Skeletal muscle tissue (tissue), 4 donors: ENCODE measurements around the gene RANBP3. TPM values are rescaled to one million over a fixed set of nuclear protein-coding genes. Genes with fewer than 3 reads are reported as not detected.

Experiments
- H3K27ac ChIP-seq: one replicate; pipeline ENCODE4 v1.7.0; 2013; ENCODE audit warnings: mild to moderate bottlenecking, low read depth, low read length, inconsistent platforms
- H3K27me3 ChIP-seq, 3 donors: one replicate each; pipeline ENCODE4 v1.7.0; 2013; ENCODE audit warnings: low read length in 3 of 3; ENCODE audit not compliant: control insufficient read depth in 3 of 3, insufficient read depth in 3 of 3
- H3K36me3 ChIP-seq, 3 donors: one replicate each; pipeline ENCODE4 v1.7.0; 2013; ENCODE audit warnings: low read length in 3 of 3; ENCODE audit not compliant: control insufficient read depth in 3 of 3, insufficient read depth in 3 of 3
- H3K4me1 ChIP-seq, 3 donors: one replicate each; pipeline ENCODE4 v1.7.0; 2013; ENCODE audit warnings: low read length in 3 of 3, mild to moderate bottlenecking in 3 of 3; ENCODE audit not compliant: control insufficient read depth in 3 of 3, insufficient read depth in 3 of 3
- H3K4me3 ChIP-seq, 3 donors: one replicate each; pipeline ENCODE4 v1.7.0; 2013; ENCODE audit warnings: low read length in 3 of 3
- H3K9ac ChIP-seq, 3 donors: one replicate each; pipeline ENCODE4 v1.7.0; 2013; ENCODE audit warnings: low read length in 3 of 3, mild to moderate bottlenecking in 3 of 3, moderate library complexity in 2 of 3, low read depth in 1 of 3
- H3K9me3 ChIP-seq, 3 donors: one replicate each; pipeline ENCODE4 v1.7.0; 2013; ENCODE audit warnings: low read length in 3 of 3; ENCODE audit not compliant: control insufficient read depth in 3 of 3
- total RNA-seq: library from RNA; depleted of rRNA; stranded (reverse); fragments of >200 nt; gene quantifications from one replicate; pipeline ENCODE4 v1.2.3, GENCODE V29; 2014
- donor health status: Osteomylitis.

RANBP3 gene
- total RNA-seq, 1 donor from 2014 or later = 26.6 TPM

DNA sequence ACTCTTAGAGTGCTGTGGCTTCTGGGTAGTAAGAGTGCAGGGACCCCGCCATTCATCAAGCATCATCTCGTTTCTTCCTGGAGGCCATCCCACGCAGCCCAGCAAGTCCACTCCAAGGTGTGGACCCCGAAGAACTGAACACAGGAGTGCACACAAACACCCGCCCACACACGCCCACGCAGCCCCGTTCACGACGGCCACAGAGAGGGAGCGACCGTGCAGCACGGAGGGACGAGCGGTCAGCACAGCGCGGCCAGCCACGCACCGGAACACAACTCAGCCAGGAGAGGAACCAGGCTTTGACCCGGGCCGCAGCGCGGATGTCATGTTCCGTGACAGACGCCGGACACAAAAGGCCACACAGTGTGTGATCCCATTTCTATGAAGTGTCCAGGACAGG, 18.2 kb upstream of the RANBP3 start:
- H3K27ac ChIP-seq = no peak overlapping the region
- H3K9me3 ChIP-seq = no peaks in the 10 kb centered on the region
- no peak overlapping the region for H3K4me3 ChIP-seq
- H3K36me3 ChIP-seq = peaks cover 0 to 7% (median 0%) of the 10 kb centered on the region in 3 donors
- no peak overlapping the region for H3K9ac ChIP-seq
- no peaks in the 10 kb centered on the region for H3K27me3 ChIP-seq
- H3K4me1 ChIP-seq = peaks cover 0 to 7% (median 4%) of the 10 kb centered on the region in 3 donors

GRCh38 chr19:5995606-5996005, 17.7 kb upstream of the RANBP3 start:
- Histone ChIP-seq H3K4me1 (peaks cover 0 to 7% (median 4%) of the 10 kb centered on the region in 3 donors), H3K4me3 (no peak overlapping the region), H3K27ac (no peak overlapping the region), H3K9ac (no peak overlapping the region), H3K9me3 (no peaks in the 10 kb centered on the region), H3K27me3 (no peaks in the 10 kb centered on the region), H3K36me3 (peaks cover 0 to 3% (median 0%) of the 10 kb centered on the region in 3 donors)

DNA sequence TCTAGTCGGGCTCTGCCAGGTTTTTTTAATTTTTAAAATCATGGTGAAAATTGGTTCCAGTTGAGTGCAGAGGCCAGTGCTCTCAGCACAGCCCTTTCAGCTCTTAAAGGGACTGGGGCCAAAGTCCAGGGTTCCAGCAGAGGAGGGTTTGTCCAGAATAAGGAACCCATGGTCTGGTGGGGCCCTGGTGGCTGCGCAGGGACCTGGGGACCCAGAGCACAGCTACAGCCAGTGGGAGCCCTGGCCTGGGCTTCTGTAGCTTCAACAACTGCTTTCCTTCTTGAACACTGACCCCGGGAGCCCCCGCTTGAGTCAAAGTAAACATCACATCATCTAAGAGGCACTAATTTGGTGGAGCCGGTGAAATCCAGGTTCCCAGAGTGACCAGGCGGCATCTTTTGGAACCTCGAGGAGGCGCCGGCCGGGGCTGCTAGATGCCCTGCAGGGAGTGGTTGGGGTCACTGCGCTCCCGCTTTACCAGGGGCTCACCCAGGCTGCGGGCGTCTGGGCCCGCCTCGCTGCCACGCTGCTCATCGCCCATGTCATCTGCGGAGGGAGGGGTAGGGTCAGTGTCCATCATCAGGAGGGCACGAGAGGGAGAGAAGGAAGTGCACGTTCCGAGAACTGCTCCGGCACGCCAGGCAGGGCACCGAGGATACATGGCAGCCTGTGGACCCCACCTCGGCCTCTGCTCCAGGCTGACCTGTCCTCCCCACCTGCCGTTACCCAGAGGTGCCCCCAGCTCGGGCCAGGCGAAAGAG, 16.6 kb upstream of the RANBP3 start:
- Histone ChIP-seq H3K27ac (no peak overlapping the region), H3K9ac (no peak overlapping the region), H3K4me1 (peaks cover 0 to 7% (median 4%) of the 10 kb centered on the region in 3 donors), H3K27me3 (no peaks in the 10 kb centered on the region), H3K36me3 (peaks cover 0 to 3% (median 0%) of the 10 kb centered on the region in 3 donors), H3K4me3 (no peak overlapping the region), H3K9me3 (no peaks in the 10 kb centered on the region)

DNA sequence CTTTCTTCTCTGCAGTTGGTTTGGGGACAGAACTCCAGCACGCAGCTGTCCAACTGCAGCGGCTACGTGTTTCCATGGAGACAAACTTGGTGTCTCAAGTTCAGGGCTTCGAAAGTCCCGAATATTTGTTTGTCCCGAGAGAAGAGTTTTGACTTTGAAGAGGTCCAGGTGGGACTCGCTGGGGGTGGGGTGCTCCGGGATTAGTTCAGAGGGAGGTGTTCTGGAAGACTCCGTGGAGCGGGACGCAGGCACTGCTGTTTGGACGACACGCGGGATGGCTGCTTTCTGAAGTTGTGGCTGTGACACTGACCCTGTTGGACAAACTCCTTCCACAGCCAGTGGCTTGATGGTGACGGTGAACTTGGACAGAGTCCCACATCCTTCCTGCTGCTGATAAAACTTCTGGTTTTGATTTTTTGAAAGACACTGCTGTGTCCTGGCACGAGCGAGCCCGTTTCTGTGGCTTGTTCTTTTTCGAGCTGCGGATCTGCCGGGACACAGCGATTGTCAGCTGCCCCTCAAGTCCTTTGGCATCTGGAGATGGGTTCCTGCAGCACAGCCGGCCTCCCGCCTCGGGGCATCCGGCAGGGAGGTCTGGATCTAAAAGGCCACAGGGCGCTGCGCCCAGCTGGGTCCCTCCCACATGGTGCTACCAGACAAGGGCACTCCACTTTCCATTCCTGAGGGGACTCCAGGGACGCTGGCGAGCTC, 15.9 kb upstream of the RANBP3 start:
- no peak overlapping the region for H3K4me3 ChIP-seq
- H3K9ac ChIP-seq = no peak overlapping the region
- no peaks in the 10 kb centered on the region for H3K27me3 ChIP-seq
- H3K4me1 ChIP-seq = peaks cover 0 to 7% (median 4%) of the 10 kb centered on the region in 3 donors
- H3K36me3 ChIP-seq = peaks cover 0 to 2% (median 0%) of the 10 kb centered on the region in 3 donors
- no peak overlapping the region for H3K27ac ChIP-seq
- no peaks in the 10 kb centered on the region for H3K9me3 ChIP-seq

DNA sequence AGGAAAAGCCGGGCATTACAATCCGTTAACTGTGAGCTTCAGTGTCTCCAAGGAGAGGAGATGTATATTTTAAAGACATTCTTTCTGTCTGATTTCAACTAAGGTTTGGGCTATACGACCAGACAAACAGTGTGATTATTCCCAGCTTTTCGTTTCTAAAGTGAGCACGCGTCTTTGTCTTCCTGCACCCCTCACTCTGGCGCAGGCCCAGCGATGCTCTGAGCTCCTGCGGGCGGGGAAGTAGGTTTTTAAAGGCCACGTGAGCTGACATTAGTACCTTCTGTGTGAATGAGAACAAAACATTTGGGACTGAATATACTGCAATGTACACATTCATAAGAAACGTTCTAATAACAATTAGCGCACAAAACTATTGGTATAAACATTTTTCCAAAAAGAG, 15.3 kb upstream of the RANBP3 start:
- H3K27ac ChIP-seq = no peak overlapping the region
- H3K9me3 ChIP-seq = no peaks in the 10 kb centered on the region
- no peak overlapping the region for H3K9ac ChIP-seq
- peaks cover 0 to 7% (median 4%) of the 10 kb centered on the region in 3 donors for H3K4me1 ChIP-seq
- no peaks in the 10 kb centered on the region for H3K36me3 ChIP-seq
- no peak overlapping the region for H3K4me3 ChIP-seq
- peaks cover 0 to 3% (median 0%) of the 10 kb centered on the region in 3 donors for H3K27me3 ChIP-seq

- Histone ChIP-seq H3K9ac (no peak overlapping the region), H3K9me3 (no peaks in the 10 kb centered on the region), H3K4me3 (no peak overlapping the region), H3K27me3 (peaks cover 0 to 3% (median 0%) of the 10 kb centered on the region in 3 donors), H3K27ac (no peak overlapping the region), H3K36me3 (no peaks in the 10 kb centered on the region), H3K4me1 (peaks cover under 1 to 9% (median 4%) of the 10 kb centered on the region in 3 donors)
These were observed 14.8 kb upstream of the RANBP3 start for GRCh38 chr19:5992756-5993155.

- Histone ChIP-seq H3K4me1 (peaks cover 4 to 14% (median 8%) of the 10 kb centered on the region in 3 donors), H3K27me3 (peaks cover 0 to 3% (median 0%) of the 10 kb centered on the region in 3 donors), H3K27ac (no peak overlapping the region), H3K4me3 (no peak overlapping the region), H3K36me3 (no peaks in the 10 kb centered on the region), H3K9ac (no peak overlapping the region), H3K9me3 (no peaks in the 10 kb centered on the region)
These were observed 13.4 kb upstream of the RANBP3 start for GRCh38 chr19:5991244-5991838.

DNA sequence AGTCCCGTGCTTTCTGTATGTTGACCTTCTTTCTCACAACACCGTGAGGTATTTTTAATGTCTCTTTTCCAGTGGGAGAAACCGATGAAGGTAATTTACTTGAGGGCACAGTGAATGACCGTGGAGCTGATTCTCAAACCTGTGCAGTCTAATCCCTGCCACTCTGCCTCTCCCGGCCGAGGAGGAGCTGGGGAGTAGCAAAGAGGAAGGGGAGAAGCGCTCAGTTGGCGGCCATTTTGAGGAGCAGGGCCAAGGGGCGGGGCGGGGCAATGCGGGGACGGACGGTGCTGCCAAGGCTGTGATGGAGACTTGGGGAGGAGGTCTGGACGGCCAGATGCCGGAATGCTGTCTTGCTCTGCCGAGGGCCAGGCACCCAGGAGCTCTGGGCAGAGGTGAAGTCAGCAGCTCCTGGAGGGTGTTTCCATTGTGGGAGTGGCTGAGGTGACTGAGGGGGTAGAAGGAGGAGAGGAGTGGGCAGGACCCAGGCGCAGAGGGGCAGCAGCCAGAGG, 12.4 kb upstream of the RANBP3 start:
- H3K9ac ChIP-seq = no peak overlapping the region
- H3K4me3 ChIP-seq = no peak overlapping the region

DNA sequence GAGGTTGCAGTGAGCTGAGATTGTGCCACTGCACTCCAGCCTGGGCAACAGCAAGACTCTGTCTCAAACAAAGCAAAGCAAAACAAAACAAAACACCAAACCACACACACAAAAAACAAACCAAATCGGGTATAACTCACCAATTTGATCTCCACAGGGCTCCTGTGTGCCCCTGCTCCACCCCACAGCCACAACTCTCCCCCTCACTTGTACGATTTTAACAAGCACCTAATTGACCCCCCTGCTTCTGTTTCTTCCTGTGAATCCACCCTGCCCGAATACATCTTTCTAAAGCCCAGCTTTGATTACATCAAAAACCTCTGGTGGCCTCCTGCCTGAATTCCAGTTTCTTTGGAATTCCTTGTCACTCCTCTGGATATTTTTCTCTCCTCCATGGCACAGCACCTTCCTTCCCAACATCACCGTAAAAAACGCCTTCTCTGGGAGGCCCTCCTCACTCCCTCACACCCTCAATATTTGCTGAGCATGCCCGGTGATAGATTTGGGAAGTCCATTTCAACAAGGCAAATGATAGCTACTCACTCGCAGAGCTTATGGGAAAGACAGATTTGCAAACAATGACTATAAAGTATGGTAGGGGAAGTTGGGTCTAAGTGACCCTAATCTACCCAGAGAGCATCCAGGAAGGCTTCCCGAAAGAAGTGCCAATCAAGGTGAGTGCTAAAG, 11.6 kb upstream of the RANBP3 start:
- Histone ChIP-seq H3K9ac (no peak overlapping the region), H3K36me3 (no peaks in the 10 kb centered on the region), H3K4me1 (peaks cover 4 to 14% (median 8%) of the 10 kb centered on the region in 3 donors), H3K9me3 (no peaks in the 10 kb centered on the region), H3K4me3 (no peak overlapping the region), H3K27me3 (peaks cover 0 to 3% (median 0%) of the 10 kb centered on the region in 3 donors), H3K27ac (no peak overlapping the region)

More for the DNA sequence above, 12.4 kb upstream of the RANBP3 start:
- Histone ChIP-seq H3K9me3 (no peaks in the 10 kb centered on the region), H3K4me1 (peaks cover 4 to 14% (median 8%) of the 10 kb centered on the region in 3 donors), H3K27ac (no peak overlapping the region), H3K27me3 (peaks cover 0 to 3% (median 0%) of the 10 kb centered on the region in 3 donors), H3K36me3 (no peaks in the 10 kb centered on the region)
